ENCODE results near the gene APOC1.

Gene APOC1

GRCh38 chr19:44955505-44956439, 41.4 kb downstream of the APOC1 start:
- no peak for DNase-seq (ENCODE audit: low read depth in 2 of 2)

- DNase-seq (ENCODE audit: low read depth in 2 of 2), result no peak
Observed at GRCh38 chr19:44957526-44957925, 43.1 kb downstream of the APOC1 start.

DNA sequence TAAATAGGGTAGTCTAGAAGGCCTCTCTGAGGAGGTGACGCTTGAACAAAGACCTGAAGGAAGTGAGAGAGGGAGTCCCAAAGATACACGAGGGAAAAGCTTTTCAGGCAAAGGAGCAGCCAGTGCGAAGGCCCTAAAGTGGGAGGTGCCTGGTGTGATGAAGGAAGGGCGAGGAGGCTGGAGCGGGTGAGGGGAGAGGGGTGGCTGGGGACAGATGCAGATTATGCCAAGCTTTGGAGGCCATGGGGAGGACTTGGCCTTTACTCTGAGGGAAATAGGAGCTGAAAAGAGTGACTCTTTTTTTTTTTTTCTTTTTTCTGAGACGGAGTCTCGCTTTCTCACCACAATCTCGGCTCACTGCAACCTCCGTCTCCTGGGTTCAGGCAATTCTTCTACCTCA, 43.7 kb downstream of the APOC1 start:
- DNase-seq (ENCODE audit: low read depth in 2 of 2), result no peak

GRCh38 chr19:44959691-44960090, 45.3 kb downstream of the APOC1 start:
- DNase-seq (ENCODE audit: low read depth in 2 of 2), result no peak

DNA sequence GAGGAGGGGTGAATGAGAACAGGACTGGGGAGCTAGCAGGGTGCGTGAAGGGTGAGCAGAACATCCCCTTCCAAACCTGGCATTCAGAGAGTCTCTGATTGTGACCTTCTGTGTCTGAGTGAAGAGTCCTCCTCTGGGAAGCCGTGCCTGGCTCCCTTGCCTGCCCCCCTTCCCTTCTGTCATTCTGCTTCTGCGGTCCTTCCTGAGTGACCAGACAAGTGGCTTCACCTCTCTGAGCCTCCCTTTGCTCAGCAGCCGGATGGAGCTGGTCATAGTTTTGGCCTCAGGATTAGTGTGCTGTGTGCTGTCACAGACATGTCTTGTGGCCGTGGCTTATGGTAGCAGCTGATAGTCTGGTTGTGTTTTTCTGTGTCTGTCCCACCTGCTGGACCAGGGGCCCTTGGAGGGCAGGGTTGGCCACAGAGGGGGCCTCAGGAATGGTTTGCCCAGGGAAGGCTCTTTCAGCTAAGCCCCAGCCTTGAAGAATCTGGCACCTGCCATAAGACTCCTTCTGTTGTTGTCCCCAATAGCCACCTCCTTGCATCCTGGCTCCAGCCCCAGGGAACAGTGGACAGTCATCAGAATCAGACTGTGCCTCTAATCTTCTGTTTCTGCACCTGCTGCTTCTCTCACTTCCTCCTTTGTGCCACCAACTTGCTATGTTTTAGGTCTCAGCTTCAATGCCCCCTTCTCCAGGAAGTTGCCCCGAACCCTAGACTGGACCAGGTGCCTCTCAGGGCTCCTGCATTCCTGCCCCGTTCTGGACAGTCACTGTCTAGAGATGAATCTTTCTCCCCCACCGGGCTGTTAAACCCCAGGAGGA, 46.7 kb downstream of the APOC1 start:
- no peak for DNase-seq (ENCODE audit: low read depth in 2 of 2)

DNA sequence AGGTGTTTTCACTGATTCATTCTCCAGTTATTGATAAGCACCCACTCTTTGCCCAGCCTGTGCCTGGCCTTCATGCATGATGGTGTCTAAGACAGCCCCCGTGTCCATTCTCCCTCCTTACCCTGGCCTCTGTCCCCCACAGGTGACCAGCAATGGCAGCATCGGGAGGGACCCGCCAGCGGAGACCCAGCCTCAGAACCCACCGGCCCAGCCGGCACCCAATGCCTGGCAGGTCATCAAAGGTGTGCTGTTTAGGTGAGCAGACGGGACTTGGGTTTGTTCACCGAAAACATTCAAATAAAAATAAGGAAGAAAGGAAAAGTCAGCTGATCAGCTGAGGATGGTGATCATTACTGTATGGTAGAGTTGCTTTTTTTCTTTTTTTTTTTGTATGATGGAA, 47.4 kb downstream of the APOC1 start:
- DNase-seq (ENCODE audit: low read depth in 2 of 2), result no peak

GRCh38 chr19:44968118-44968517, 53.7 kb downstream of the APOC1 start:
- no peak for DNase-seq (ENCODE audit: low read depth in 2 of 2)

GRCh38 chr19:44968670-44969069, 54.3 kb downstream of the APOC1 start:
- no peak for DNase-seq (ENCODE audit: low read depth in 2 of 2)

All from stimulated activated CD8-positive, alpha-beta memory T cell treated with anti-CD3 and anti-CD28 coated beads, Interleukin-15, amount 100 ng/mL, for 4 hours (primary cell).